SH-SY5Y (cell line): ENCODE measurements around the gene NRN1L.

Experiments
- GATA2 ChIP-seq: IDR thresholded peaks from 2 replicates; pipeline ENCODE4 v1.6.1; 2011; ENCODE audit warnings: mild to moderate bottlenecking, low read depth, low read length
- GATA3 ChIP-seq: IDR thresholded peaks from 2 replicates; pipeline ENCODE4 v1.6.1; 2011; ENCODE audit warnings: low read depth, mild to moderate bottlenecking, low read length, moderate library complexity

The NRN1L gene

DNA sequence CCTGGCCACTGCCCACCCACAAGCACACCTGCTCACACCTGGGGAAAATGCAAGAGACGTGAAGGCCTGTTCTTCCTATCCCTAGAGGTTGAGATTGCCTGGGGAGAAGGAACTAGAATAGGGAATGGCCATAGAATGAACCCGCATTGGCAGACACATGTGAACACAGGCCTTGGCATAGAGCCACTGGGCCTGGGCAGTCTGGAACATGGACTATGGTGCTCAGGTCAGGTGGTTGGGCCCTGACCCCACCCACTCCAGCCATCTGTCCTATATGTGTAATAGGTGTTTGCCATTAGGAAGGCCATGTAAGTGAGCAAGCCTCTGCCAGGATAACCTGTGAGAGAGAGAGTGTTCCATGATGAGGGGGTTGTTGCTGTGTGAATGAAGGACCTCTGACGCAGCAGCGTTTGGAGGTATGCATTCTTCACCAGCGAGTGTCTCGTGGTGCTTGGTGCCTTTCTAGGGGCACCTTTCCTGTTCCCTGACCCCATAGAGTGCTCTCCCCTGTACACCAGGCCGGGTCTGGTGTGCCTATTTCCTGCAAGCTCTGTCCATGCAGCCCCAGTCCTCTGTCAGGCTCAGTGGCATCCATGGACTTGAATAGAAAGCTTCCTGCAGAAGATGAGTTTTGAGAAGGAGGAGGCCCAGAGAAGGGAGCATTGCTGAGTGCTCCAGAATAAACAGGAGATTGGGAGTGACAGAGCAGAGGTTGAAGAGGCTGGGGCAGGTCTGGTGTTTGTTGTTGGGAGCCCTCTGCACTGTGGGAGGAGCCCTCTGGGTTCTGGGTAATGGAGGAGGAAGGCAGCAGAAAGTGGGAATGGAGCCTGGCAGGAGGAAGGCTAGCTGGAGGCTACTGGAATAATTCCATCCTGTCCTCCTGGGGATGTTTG is 31.4 kb downstream of the NRN1L start:
- TF ChIP-seq GATA2 (no peak), GATA3 (no peak)

GRCh38 chr16:67917140-67917851 is 32.6 kb downstream of the NRN1L start:
- TF ChIP-seq GATA3 = no peak
- TF ChIP-seq GATA2 = no peak

- TF ChIP-seq GATA3 = no peak
- no peak for TF ChIP-seq GATA2
Measured at GRCh38 chr16:67917852-67918236, 33.2 kb downstream of the NRN1L start.

DNA sequence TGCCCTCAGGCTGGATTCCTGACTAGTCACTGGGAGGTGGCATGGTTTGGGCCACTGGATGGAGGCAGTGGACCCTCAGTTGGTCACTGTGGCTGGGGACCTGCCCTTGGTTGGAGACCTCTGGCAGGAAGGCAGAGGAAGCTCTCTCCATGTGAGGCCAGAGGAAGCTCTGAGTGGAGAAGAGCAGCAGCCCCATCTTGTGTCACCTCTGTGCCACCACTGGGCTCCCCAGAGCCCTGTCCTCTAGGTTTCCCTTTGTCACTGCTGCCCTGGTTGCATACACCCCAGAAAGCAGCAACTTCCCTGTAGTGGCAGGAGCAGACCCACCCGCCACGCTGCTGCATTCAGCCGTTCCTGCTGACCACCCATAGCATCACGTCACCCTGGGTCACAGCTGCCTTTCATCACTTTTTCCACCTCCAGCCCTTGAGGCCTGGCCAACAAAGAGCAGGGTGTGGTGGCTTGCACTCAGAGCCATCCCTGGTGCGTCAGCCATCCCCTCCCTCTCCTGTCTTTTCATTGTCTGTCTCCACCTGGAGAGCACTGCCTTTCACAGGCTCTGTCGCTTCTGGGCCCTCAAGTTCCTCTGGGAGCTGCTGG is 35.0 kb downstream of the NRN1L start:
- no peak for TF ChIP-seq GATA3
- TF ChIP-seq GATA2 = no peak

- TF ChIP-seq GATA2 (no peak), GATA3 (no peak)
Measured at GRCh38 chr16:67922221-67922620, 37.5 kb downstream of the NRN1L start.

DNA sequence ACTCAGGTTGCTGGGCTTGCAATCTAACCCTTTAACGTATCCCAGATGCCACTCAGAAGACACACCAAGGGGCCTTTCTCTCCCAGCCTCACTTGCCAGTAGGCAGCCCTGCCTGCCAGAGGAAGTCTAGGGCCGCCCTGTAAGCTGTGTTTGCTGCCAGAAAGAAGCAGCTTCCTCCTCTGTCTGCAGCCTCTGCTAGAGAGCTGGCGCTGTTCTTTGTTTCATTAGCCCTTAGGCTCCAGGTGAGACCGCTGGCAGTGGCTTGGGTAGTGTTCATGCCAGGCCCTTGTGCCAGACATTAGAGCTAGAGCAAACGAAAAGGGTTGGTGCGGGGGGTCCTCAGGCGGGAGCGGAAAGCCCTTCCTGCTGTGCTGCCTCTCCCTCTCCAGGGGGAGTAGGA is 38.1 kb downstream of the NRN1L start:
- TF ChIP-seq GATA2 (no peak), GATA3 (no peak)

DNA sequence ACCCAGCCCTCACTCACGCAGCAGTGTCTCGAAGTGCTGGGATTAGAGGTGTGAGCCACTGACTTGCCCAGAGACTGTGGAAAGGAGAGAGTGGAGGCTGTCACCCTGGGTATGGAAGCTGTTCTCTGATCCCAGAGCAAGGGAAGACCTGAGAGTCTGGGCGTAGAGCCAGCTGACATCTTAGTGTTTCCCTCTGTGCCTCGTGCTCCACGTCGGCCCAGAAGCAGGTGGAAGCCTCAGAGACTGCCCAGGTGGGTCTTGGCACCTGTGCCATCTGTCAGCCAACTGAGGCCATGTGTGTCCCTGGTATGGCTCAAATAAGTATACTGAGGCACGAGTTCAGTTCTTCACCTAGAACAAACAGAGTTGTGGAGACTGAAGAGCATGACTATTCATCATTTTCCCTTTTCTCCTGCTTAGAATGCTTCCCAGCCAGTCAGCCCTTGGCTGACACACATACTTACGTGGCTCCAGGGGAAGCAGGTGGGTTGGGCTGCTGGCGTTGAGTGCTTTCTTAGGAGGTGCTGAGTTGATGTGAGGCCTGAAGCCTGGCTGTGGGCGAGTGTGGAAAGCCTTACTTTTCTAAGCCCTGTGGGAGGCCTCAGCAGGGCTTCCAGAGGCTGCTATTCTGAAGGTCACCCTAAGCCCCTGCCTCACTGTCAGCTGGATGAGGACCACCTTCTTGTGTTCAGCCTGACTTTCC is 38.9 kb downstream of the NRN1L start:
- TF ChIP-seq GATA2 (no peak), GATA3 (no peak)

DNA sequence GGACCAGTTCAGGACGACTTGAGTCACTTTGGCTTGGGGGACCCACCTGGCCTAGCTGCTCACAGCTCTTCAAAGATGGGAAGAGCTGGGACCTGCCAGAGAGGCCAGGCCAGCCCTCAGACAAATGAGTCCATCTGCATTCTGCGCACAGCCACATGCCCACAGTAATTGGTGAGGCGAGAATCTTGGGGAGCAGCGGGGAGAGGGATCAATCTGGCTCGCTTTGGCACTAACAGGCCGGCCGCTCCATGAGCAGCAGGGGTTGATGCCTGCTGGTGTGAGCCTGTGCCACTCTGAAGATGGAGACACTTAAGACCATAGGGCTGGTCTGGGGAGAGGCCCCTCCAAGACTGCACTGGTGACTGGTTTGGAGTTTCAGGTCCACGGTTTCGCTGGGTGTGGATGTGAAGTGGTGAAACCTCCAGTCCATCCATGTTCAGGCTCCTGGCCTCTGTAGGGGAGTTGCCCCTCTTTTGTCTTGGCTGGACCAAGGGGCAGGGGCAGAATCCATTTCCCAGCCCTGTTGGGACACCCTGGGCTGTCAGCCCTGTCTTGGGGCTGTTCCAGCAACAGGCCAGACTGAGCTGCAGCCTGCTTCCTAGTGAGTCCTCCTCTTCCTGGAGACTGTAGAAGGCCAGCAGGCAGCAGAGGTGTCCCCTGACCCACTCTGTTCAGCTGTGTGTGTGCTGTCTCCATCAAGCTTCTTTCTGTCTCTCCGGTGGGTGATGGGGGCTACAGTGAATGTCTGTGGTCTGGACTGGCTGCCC is 39.6 kb downstream of the NRN1L start:
- no peak for TF ChIP-seq GATA2
- TF ChIP-seq GATA3 = no peak

GRCh38 chr16:67926181-67926750 is 41.6 kb downstream of the NRN1L start:
- TF ChIP-seq GATA2 = no peak

DNA sequence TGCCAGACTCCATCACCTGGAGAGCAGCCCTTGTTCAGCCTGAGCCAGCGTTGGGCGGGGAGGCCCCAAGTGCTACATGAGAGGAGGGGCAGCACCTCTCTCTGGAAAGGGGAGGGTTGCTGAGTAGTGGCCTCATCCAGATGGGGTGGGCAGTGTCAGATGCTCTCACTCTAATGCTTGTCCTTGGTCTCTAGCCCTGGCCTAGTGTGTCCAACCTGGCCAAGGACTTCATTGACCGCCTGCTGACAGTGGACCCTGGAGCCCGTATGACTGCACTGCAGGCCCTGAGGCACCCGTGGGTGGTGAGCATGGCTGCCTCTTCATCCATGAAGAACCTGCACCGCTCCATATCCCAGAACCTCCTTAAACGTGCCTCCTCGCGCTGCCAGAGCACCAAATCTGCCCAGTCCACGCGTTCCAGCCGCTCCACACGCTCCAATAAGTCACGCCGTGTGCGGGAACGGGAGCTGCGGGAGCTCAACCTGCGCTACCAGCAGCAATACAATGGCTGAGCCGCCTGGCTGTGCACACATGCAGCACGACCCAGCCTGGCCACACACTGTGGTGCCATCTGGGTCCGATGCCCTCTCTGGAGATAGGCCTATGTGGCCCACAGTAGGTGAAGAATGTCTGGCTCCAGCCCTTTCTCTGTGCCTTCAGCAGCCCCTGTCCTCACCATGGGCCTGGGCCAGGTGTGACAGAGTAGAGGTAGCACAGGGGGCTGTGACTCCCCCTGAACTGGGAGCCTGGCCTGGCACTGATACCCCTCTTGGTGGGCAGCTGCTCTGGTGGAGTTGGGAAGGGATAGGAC is 42.7 kb downstream of the NRN1L start:
- TF ChIP-seq GATA3 = no peak
- no peak for TF ChIP-seq GATA2

DNA sequence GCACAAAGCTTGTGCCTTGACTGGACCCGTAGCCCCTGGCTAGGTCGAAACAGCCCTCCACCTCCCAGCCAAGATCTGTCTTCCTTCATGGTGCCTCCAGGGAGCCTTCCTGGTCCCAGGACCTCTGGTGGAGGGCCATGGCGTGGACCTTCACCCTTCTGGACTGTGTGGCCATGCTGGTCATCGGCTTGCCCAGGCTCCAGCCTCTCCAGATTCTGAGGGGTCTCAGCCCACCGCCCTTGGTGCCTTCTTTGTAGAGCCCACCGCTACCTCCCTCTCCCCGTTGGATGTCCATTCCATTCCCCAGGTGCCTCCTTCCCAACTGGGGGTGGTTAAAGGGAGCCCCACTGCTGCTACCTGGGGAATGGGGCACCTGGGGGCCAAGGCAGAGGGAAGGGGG is 43.5 kb downstream of the NRN1L start:
- TF ChIP-seq GATA2 (no peak), GATA3 (no peak)

- TF ChIP-seq GATA2 (no peak), GATA3 (no peak)
Measured at GRCh38 chr16:67928561-67929364, 44.1 kb downstream of the NRN1L start.
